ENCODE data around the gene VNN1. TPM values are rescaled to one million over a fixed set of nuclear protein-coding genes. Genes with fewer than 3 reads are reported as not detected.
A peak's percentile ranks its signal among the peaks of the same experiment; 100 is the strongest.

The VNN1 gene
- total RNA-seq, 1 experiment from 2014 or later: not detected

DNA sequence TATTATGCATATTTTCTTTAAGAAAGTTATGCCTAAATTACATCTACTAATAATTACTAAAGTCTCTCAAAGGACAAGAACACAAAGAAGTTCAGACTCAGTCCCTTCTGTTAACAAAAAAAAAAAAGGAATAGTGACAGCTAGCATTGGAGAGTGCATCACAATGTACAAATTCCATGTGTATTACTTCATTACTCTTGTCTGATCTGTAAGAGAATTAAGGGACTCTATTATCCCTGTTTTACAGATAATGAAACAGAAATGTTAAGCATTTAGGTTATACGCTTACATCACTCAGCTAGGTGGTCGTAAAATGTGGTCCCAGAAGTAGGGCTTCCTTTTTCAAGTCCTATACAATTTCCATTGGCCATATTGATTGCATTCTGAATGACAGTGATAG lies 17.2 kb upstream of the VNN1 start:
- Histone ChIP-seq H3K4me2 (ENCODE audit: low read length) (no peak overlapping the region), H3K4me3 (replicated peaks in 1 of 2; ENCODE audit: low read depth in 1 of 2, low read length in 2 of 2) (no peak overlapping the region), H3K27me3 (ENCODE audit: insufficient read depth, low read length) (no peaks in the 10 kb centered on the region), H2AFZ (ENCODE audit: low read depth, low read length, poor library complexity, severe bottlenecking) (peak overlapping the region; percentile 21), H3K27ac (ENCODE audit: low read depth, low read length) (no peak overlapping the region), H4K20me1 (ENCODE audit: insufficient read depth) (no peaks in the 10 kb centered on the region), H3K79me2 (ENCODE audit: insufficient read depth, low read length) (no peaks in the 10 kb centered on the region), H3K36me3 (ENCODE audit: control insufficient read depth in 1 of 2, insufficient read depth in 2 of 2, low read length in 2 of 2) (no peaks in the 10 kb centered on the region), H3K9me2 (ENCODE audit: insufficient read depth) (no peaks in the 10 kb centered on the region), H3K9ac (ENCODE audit: low read length) (no peak overlapping the region), H3K9me3 (ENCODE audit: control insufficient read depth in 1 of 2, insufficient read depth in 1 of 2, low read depth in 1 of 2, low read length in 2 of 2) (no peaks in the 10 kb centered on the region), H3K4me1 (ENCODE audit: control insufficient read depth in 1 of 2, insufficient read depth in 2 of 2, low read length in 2 of 2) (no peaks in the 10 kb centered on the region)
- CTCF ChIA-PET: no interaction called here
- POLR2A ChIA-PET: no interaction called here
- ATAC-seq (no peak), DNase-seq (ENCODE audit: low read depth, low spot score) (no peak)
- TF ChIP-seq FOSL1 (IDR thresholded peaks at IDR 0.05; ENCODE audit: low read depth) (no peak), RAD21 (IDR thresholded peaks at IDR 0.05; ENCODE audit: low read depth) (no peak), CEBPB (IDR thresholded peaks at IDR 0.05; ENCODE audit: low read depth) (no peak), POLR2A (IDR thresholded peaks at IDR 0.05; ENCODE audit: borderline replicate concordance, extremely low read depth, insufficient read depth, insufficient read length) (no peak)
- intact Hi-C loops (cut with micrococcal nuclease): no loop called here
- BruUV-seq (replicated peaks): no TSS peak
- RAD21 ChIA-PET (ENCODE audit: low non-redundant PET in 1 of 2, low total read pairs in 2 of 2, uncharacterized antibody in 2 of 2, unreplicated experiment in 2 of 2): no interaction called here

DNA sequence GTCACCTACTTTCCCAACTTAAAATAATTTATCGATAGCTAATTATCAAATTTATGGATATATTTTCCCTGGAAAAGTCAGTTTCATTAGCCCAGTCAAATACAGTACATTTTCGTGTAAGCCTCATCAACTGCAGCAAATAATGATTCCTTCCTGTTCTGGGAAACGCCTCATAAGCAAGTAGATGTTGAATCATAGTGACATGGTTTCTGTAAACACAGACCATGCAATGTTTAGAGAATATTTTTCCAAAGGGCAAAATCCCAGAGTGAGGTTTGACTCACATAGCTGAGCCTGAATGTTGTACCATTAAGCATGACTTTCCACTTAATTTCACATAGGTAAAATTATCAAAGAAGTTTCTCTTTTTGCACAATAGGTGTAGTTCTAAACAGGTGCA lies 16.7 kb upstream of the VNN1 start:
- RAD21 ChIA-PET (ENCODE audit: low non-redundant PET in 1 of 2, low total read pairs in 2 of 2, uncharacterized antibody in 2 of 2, unreplicated experiment in 2 of 2): no interaction called here
- no TSS peak for BruUV-seq (replicated peaks)
- intact Hi-C loops (cut with micrococcal nuclease): no loop called here
- Histone ChIP-seq H4K20me1 (ENCODE audit: insufficient read depth) (no peaks in the 10 kb centered on the region), H3K9me3 (ENCODE audit: control insufficient read depth in 1 of 2, insufficient read depth in 1 of 2, low read depth in 1 of 2, low read length in 2 of 2) (no peaks in the 10 kb centered on the region), H3K9me2 (ENCODE audit: insufficient read depth) (no peaks in the 10 kb centered on the region), H2AFZ (ENCODE audit: low read depth, low read length, poor library complexity, severe bottlenecking) (no peak overlapping the region), H3K4me2 (ENCODE audit: low read length) (no peak overlapping the region), H3K4me1 (ENCODE audit: control insufficient read depth in 1 of 2, insufficient read depth in 2 of 2, low read length in 2 of 2) (no peaks in the 10 kb centered on the region), H3K4me3 (replicated peaks in 1 of 2; ENCODE audit: low read depth in 1 of 2, low read length in 2 of 2) (no peak overlapping the region), H3K27ac (ENCODE audit: low read depth, low read length) (no peak overlapping the region), H3K36me3 (ENCODE audit: control insufficient read depth in 1 of 2, insufficient read depth in 2 of 2, low read length in 2 of 2) (no peaks in the 10 kb centered on the region), H3K79me2 (ENCODE audit: insufficient read depth, low read length) (no peaks in the 10 kb centered on the region), H3K27me3 (ENCODE audit: insufficient read depth, low read length) (no peaks in the 10 kb centered on the region), H3K9ac (ENCODE audit: low read length) (no peak overlapping the region)
- CTCF ChIA-PET: no interaction called here
- DNase-seq (ENCODE audit: low read depth, low spot score) (no peak), ATAC-seq (no peak)
- TF ChIP-seq CBX3 (IDR thresholded peaks at IDR 0.05; ENCODE audit: low read depth): no peak
- TF ChIP-seq TCF7L2 (IDR thresholded peaks at IDR 0.05; ENCODE audit: borderline replicate concordance, extremely low read depth, insufficient read depth, insufficient read length): no peak
- TF ChIP-seq CTCF (IDR thresholded peaks at IDR 0.05 in 2 of 3, conservative IDR thresholded peaks at IDR 0.05 in 1 of 3; ENCODE audit: borderline replicate concordance in 1 of 3, insufficient read depth in 1 of 3, low read depth in 2 of 3, low read length in 2 of 3): no peak
- no peak for TF ChIP-seq CEBPB (IDR thresholded peaks at IDR 0.05; ENCODE audit: low read depth)
- TF ChIP-seq POLR2A (IDR thresholded peaks at IDR 0.05; ENCODE audit: borderline replicate concordance, extremely low read depth, insufficient read depth, insufficient read length): no peak
- TF ChIP-seq SIN3A (IDR thresholded peaks at IDR 0.05; ENCODE audit: low read depth): no peak
- TF ChIP-seq ZFX (IDR thresholded peaks at IDR 0.05): no peak
- TF ChIP-seq POLR2AphosphoS5 (IDR thresholded peaks at IDR 0.05; ENCODE audit: low read depth, low read length): no peak
- no peak for TF ChIP-seq EGR1 (IDR thresholded peaks at IDR 0.05; ENCODE audit: low read depth)
- POLR2A ChIA-PET: no interaction called here

Measured in HCT116 (cell line).